PFSK-1 (cell line): ENCODE results near the gene ATRNL1.

ENCODE experiments used
- POLR2AphosphoS5 ChIP-seq: IDR thresholded peaks from 2 replicates; pipeline ENCODE4 v1.6.1; 2012; ENCODE audit warnings: low read depth, mild to moderate bottlenecking, control low read depth, low read length, moderate library complexity
- SIN3A ChIP-seq: IDR thresholded peaks from 2 replicates; pipeline ENCODE4 v1.6.1; 2012; ENCODE audit warnings: mild to moderate bottlenecking, low read length, moderate library complexity, borderline replicate concordance; ENCODE audit not compliant: insufficient read depth
- TAF1 ChIP-seq: IDR thresholded peaks from 2 replicates; pipeline ENCODE4 v1.6.1; 2012; ENCODE audit warnings: low read length, control low read depth, borderline replicate concordance; ENCODE audit not compliant: insufficient read depth

DNA sequence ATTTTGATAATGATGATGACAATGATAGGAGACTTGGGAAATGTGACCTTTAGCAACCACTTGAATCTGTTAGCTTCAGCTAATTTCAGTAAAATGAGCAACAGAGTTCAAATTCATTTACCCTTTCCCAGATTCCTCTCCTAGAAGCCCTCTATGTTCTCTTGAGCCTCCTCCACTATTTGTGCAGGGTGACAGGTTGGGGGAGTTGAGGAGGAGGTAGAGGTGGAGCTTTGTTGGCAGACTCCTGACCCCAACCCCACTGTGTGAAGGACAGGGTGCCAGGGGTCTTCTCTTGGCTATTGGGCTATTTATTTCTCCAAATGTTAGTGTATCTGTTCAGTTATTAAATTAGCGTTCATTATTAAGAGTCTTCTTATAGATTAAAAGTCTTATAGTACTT, 757.5 kb downstream of the ATRNL1 start:
- TF ChIP-seq POLR2AphosphoS5: no peak
- no peak for TF ChIP-seq TAF1
- TF ChIP-seq SIN3A: no peak
